H9 (cell line): ENCODE results near the gene ACTN4. TPM values are rescaled to one million over a fixed set of nuclear protein-coding genes. Genes with fewer than 3 reads are reported as not detected.

Experiments
- DNase-seq: peaks from one replicate; pipeline ENCODE4 v3.0.0-alpha.2; 2017
- H2AFZ ChIP-seq: one replicate; pipeline ENCODE4 v1.6.1; 2013; ENCODE audit warnings: mild to moderate bottlenecking, low read length, control low read depth, moderate library complexity
- H2AK5ac ChIP-seq: 2 replicates; pipeline ENCODE4 v1.6.1; 2013; ENCODE audit warnings: low read length, control low read depth, mixed read lengths; ENCODE audit not compliant: insufficient read length
- H2BK120ac ChIP-seq: one replicate; pipeline ENCODE4 v1.6.1; 2013; ENCODE audit warnings: low read depth, mild to moderate bottlenecking, low read length, control low read depth, inconsistent platforms; ENCODE audit not compliant: poor library complexity, severe bottlenecking
- H2BK12ac ChIP-seq: 2 replicates; pipeline ENCODE4 v1.6.1; 2013; ENCODE audit warnings: low read length, control low read depth, mixed read lengths, low read depth; ENCODE audit not compliant: insufficient read length
- H2BK15ac ChIP-seq: 2 replicates; pipeline ENCODE4 v1.6.1; 2013; ENCODE audit warnings: low read depth, low read length, control low read depth
- H2BK20ac ChIP-seq: one replicate; pipeline ENCODE4 v1.6.1; 2013; ENCODE audit warnings: low read depth, mild to moderate bottlenecking, low read length, control low read depth, inconsistent platforms; ENCODE audit not compliant: poor library complexity, severe bottlenecking
- H2BK5ac ChIP-seq: 2 replicates; pipeline ENCODE4 v1.6.1; 2013; ENCODE audit warnings: low read length, control low read depth, mixed read lengths; ENCODE audit not compliant: insufficient read length
- H3K14ac ChIP-seq: 2 replicates; pipeline ENCODE4 v1.6.1; 2013; ENCODE audit warnings: low read length, control low read depth; ENCODE audit not compliant: insufficient read depth
- H3K18ac ChIP-seq: 2 replicates; pipeline ENCODE4 v1.6.1; 2013; ENCODE audit warnings: low read depth, mild to moderate bottlenecking, mixed read lengths, low read length, control low read depth; ENCODE audit not compliant: insufficient read length
- H3K23ac ChIP-seq: 2 replicates; pipeline ENCODE4 v1.6.1; 2013; ENCODE audit warnings: low read length, control low read depth, mixed read lengths, low read depth; ENCODE audit not compliant: insufficient read length
- H3K23me2 ChIP-seq: 2 replicates; pipeline ENCODE4 v1.6.1; 2013; ENCODE audit warnings: low read depth, mild to moderate bottlenecking, mixed read lengths, low read length, control low read depth; ENCODE audit not compliant: insufficient read length, poor library complexity, severe bottlenecking
- H3K27ac ChIP-seq: 2 replicates; pipeline ENCODE4 v1.5.1; 2013; ENCODE audit warnings: low read length, control low read depth, mixed read lengths, low read depth; ENCODE audit not compliant: insufficient read length
- H3K27me3 ChIP-seq: 2 replicates; pipeline ENCODE4 v1.6.1; 2013; ENCODE audit warnings: low read length, control low read depth, inconsistent platforms; ENCODE audit not compliant: insufficient read depth
- H3K4ac ChIP-seq: 2 replicates; pipeline ENCODE4 v1.6.1; 2013; ENCODE audit warnings: low read depth, mild to moderate bottlenecking, control low read depth, inconsistent platforms, low read length, moderate library complexity
- H3K4me1 ChIP-seq: 2 replicates; pipeline ENCODE4 v1.6.1; 2013; ENCODE audit warnings: low read length, control low read depth, inconsistent platforms; ENCODE audit not compliant: insufficient read depth
- H3K4me2 ChIP-seq: 2 replicates; pipeline ENCODE4 v1.6.1; 2013; ENCODE audit warnings: low read length, control low read depth, mixed read lengths; ENCODE audit not compliant: insufficient read length, insufficient read depth
- H3K56ac ChIP-seq: 2 replicates; pipeline ENCODE4 v1.6.1; 2013; ENCODE audit warnings: low read depth, mild to moderate bottlenecking, mixed read lengths, low read length, control low read depth; ENCODE audit not compliant: insufficient read length
- H3K79me1 ChIP-seq: 2 replicates; pipeline ENCODE4 v1.6.1; 2013; ENCODE audit warnings: low read depth, mild to moderate bottlenecking, moderate library complexity, low read length, control low read depth, inconsistent platforms; ENCODE audit not compliant: insufficient read depth, poor library complexity, severe bottlenecking
- H3K79me2 ChIP-seq: 2 replicates; pipeline ENCODE4 v1.6.1; 2013; ENCODE audit warnings: low read length, control low read depth, inconsistent platforms; ENCODE audit not compliant: insufficient read depth
- H3K9ac ChIP-seq: 2 replicates; pipeline ENCODE4 v1.6.1; 2013; ENCODE audit warnings: low read length, control low read depth, mixed read lengths; ENCODE audit not compliant: insufficient read length; ENCODE audit errors: extremely low read depth
- H3K9me3 ChIP-seq: one replicate; pipeline ENCODE4 v1.6.1; 2013; ENCODE audit warnings: low read depth, low read length, inconsistent platforms; ENCODE audit not compliant: control insufficient read depth
- H3T11ph ChIP-seq: one replicate; pipeline ENCODE4 v1.6.1; 2013; ENCODE audit warnings: mild to moderate bottlenecking, low read length, control low read depth, inconsistent platforms
- H4K20me1 ChIP-seq: one replicate; pipeline ENCODE4 v1.6.1; 2013; ENCODE audit not compliant: control insufficient read depth, insufficient read length, insufficient read depth
- H4K5ac ChIP-seq: 2 replicates; pipeline ENCODE4 v1.6.1; 2013; ENCODE audit warnings: low read depth, mild to moderate bottlenecking, mixed read lengths, low read length, control low read depth; ENCODE audit not compliant: insufficient read length
- H4K8ac ChIP-seq: replicated peaks from 2 replicates; pipeline ENCODE4 v1.6.1; 2013; ENCODE audit warnings: low read length, control low read depth, mixed read lengths, low read depth; ENCODE audit not compliant: insufficient read length
- H4K91ac ChIP-seq: 2 replicates; pipeline ENCODE4 v1.6.1; 2013; ENCODE audit warnings: low read depth, mild to moderate bottlenecking, moderate library complexity, mixed read lengths, low read length, control low read depth; ENCODE audit not compliant: insufficient read length
- H3K27ac Mint-ChIP-seq, 3 experiments: 2 replicates in 2 of 3; 3 replicates in 1 of 3; pipeline ENCODE4 v1.8.0; 2020 to 2021; ENCODE audit warnings: mixed read lengths in 3 of 3, mild to moderate bottlenecking in 1 of 3, moderate library complexity in 1 of 3
- H3K27me3 Mint-ChIP-seq: 2 replicates; pipeline ENCODE4 v1.8.0; 2021; ENCODE audit warnings: low read depth, mild to moderate bottlenecking, moderate library complexity, mixed read lengths
- H3K36me3 Mint-ChIP-seq, 3 experiments: 2 replicates in 2 of 3; 3 replicates in 1 of 3; pipeline ENCODE4 v1.8.0; 2020 to 2021; ENCODE audit warnings: low read depth in 3 of 3, mixed read lengths in 3 of 3; ENCODE audit not compliant: insufficient read depth in 1 of 3
- H3K4me1 Mint-ChIP-seq, 2 experiments: 2 replicates each; pipeline ENCODE4 v1.8.0; 2020; ENCODE audit warnings: mixed read lengths in 2 of 2
- H3K4me3 Mint-ChIP-seq, 2 experiments: 2 replicates in 1 of 2; 3 replicates in 1 of 2; pipeline ENCODE4 v1.8.0; 2020 to 2021; ENCODE audit warnings: mild to moderate bottlenecking in 2 of 2, mixed read lengths in 2 of 2, moderate library complexity in 1 of 2
- H3K9me3 Mint-ChIP-seq, 2 experiments: 2 replicates in 1 of 2; 3 replicates in 1 of 2; pipeline ENCODE4 v1.8.0; 2020; ENCODE audit warnings: mild to moderate bottlenecking in 2 of 2, mixed read lengths in 2 of 2, moderate library complexity in 1 of 2
- CTCF ChIP-seq: fragments of 200-600 bp; sonication (generic); conservative IDR thresholded peaks from 3 replicates; pipeline ENCODE4 v1.8.0; 2021; ENCODE audit warnings: antibody characterized with exemption, mild to moderate bottlenecking
- WGBS: extraction: QIAGEN DNeasy Blood & Tissue Kit; methylation state at CpG from one replicate; pipeline ENCODE4 v1.1.7; 2013; ENCODE audit warnings: missing lambda C conversion rate, low lambda C conversion rate, mixed read lengths; ENCODE audit not compliant: insufficient read length; ENCODE audit errors: extremely low coverage; 5-methylcytosine and 5-hydroxymethylcytosine counted together
- total RNA-seq: library from RNA; stranded (reverse); gene quantifications from 2 replicates; pipeline ENCODE4 v1.2.1, GENCODE V29; 2021

ACTN4 gene
- total RNA-seq, 1 experiment from 2014 or later, result 369 TPM

- H3K14ac ChIP-seq, result no peak overlapping the region
- H3K23me2 ChIP-seq, result peaks cover 4% of the 10 kb centered on the region
- H2BK120ac ChIP-seq, result no peak overlapping the region
- WGBS, result no CpG with 5 or more reads among the region's 9 CpGs
- Mint-ChIP-seq H3K27me3 (peaks cover 28% of the 10 kb centered on the region), H3K4me3 (no peak overlapping the region), H3K36me3 (peaks cover 0 to 6% (median 0%) of the 10 kb centered on the region in 3 experiments; a peak in 3 of 7 replicates), H3K27ac (no peak overlapping the region), H3K4me1 (peaks cover 2 to 11% of the 10 kb centered on the region in 2 experiments; a peak in 3 of 4 replicates), H3K9me3 (no peaks in the 10 kb centered on the region; a peak in 1 of 5 replicates)
- no peak overlapping the region for H3K18ac ChIP-seq
- H4K5ac ChIP-seq, result no peak overlapping the region
- no peak overlapping the region for H3T11ph ChIP-seq
- no peak overlapping the region for H3K23ac ChIP-seq
- H2AFZ ChIP-seq, result no peak overlapping the region
- no peak overlapping the region for H2BK20ac ChIP-seq
- H3K4ac ChIP-seq, result no peak overlapping the region
- no peak overlapping the region for H2BK15ac ChIP-seq
- H2BK5ac ChIP-seq, result no peak overlapping the region
- H3K79me1 ChIP-seq, result no peaks in the 10 kb centered on the region
- H4K91ac ChIP-seq, result no peak overlapping the region
- no peak overlapping the region for H3K27ac ChIP-seq
- no peaks in the 10 kb centered on the region for H3K79me2 ChIP-seq
- H3K9ac ChIP-seq, result no peak overlapping the region
- H3K56ac ChIP-seq, result no peak overlapping the region
- DNase-seq, result no peak
- no peak overlapping the region for H2AK5ac ChIP-seq
- H4K8ac ChIP-seq, result no peak overlapping the region
- H3K9me3 ChIP-seq, result no peaks in the 10 kb centered on the region
- H3K27me3 ChIP-seq, result no peaks in the 10 kb centered on the region; the same call in 1 of the 2 replicates
- H3K4me2 ChIP-seq, result no peak overlapping the region
- H4K20me1 ChIP-seq, result no peaks in the 10 kb centered on the region
- H2BK12ac ChIP-seq, result no peak overlapping the region
- no peaks in the 10 kb centered on the region for H3K4me1 ChIP-seq
- no peak for TF ChIP-seq CTCF
These were observed 92.8 kb downstream of the ACTN4 start for GRCh38 chr19:38740257-38740592.
